AG10803 (cell line): Measurements from ENCODE around the gene SGK2.

Experiments used
- DNase-seq: peaks from one replicate; pipeline ENCODE4 v3.0.0; 2010; ENCODE audit warnings: low read depth
- H3K4me3 ChIP-seq: 2 replicates; pipeline ENCODE4 v1.5.1; 2011; ENCODE audit warnings: mild to moderate bottlenecking, low read length, control low read depth
- TF ChIP-seq, protein P1 (sequence below): conservative IDR thresholded peaks from 2 replicates; pipeline ENCODE4 v1.5.1; 2011; ENCODE audit warnings: mild to moderate bottlenecking, low read length, control low read depth, inconsistent platforms

The SGK2 gene

DNA sequence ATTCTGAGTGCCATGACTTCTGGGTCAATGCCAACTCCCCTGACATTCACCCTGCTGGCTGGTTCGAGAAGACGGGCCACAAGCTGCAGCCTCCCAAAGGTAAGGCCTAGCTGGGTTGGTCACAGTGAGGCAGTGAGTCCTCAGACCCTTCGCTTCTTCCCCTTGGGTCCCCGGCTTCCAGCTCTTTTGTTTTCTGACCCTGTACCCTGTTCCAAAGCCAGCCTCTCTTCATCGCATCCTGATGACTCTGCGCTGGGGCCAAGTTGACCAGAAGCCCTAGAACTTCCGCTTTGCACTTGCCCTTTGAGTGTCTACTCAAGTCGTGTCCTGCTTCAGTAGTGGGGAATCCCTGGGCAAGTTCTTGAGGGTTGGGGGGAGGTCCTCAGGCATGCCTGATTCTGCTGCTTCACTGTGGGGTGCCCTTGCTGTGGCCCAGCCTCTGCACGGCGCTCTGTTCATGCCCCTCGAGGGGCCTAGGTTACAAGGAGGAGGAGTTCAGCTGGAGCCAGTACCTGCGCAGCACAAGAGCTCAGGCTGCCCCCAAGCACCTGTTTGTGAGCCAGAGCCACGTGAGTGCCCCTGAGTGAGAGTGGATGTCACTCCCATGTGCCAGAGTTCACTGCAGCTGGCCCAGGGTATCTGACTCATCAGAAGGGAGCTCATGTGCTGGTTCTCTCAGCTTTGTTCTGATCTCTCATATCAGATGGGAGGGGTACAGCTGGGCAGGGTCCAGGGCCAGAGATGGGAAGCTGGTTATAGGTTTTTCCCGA is 28.3 kb upstream of the SGK2 start:
- DNase-seq: no peak
- TF ChIP-seq, protein P1, sequence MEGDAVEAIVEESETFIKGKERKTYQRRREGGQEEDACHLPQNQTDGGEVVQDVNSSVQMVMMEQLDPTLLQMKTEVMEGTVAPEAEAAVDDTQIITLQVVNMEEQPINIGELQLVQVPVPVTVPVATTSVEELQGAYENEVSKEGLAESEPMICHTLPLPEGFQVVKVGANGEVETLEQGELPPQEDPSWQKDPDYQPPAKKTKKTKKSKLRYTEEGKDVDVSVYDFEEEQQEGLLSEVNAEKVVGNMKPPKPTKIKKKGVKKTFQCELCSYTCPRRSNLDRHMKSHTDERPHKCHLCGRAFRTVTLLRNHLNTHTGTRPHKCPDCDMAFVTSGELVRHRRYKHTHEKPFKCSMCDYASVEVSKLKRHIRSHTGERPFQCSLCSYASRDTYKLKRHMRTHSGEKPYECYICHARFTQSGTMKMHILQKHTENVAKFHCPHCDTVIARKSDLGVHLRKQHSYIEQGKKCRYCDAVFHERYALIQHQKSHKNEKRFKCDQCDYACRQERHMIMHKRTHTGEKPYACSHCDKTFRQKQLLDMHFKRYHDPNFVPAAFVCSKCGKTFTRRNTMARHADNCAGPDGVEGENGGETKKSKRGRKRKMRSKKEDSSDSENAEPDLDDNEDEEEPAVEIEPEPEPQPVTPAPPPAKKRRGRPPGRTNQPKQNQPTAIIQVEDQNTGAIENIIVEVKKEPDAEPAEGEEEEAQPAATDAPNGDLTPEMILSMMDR: no peak

DNA sequence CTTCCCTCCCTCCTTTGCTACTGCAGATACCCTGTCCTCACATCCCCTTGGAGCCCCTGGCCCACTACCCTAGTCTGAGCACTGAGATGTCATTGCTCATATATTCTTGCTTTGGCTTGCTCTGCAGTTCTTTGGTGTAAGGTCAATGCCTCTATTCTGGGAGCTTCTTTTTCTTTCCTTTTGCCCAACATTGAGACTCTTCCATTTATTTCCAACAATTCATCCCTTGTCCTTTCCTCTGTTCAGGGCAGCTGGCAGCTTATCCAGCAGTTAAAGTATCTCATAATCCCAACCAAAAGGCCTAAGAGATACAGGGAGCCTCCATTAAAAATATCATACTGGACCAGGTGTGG is 27.8 kb upstream of the SGK2 start:
- TF ChIP-seq, protein P1: no peak
- no peak for DNase-seq
- H3K4me3 ChIP-seq: no peak overlapping the region

More for the DNA sequence above, 28.3 kb upstream of the SGK2 start:
- H3K4me3 ChIP-seq: no peak overlapping the region

DNA sequence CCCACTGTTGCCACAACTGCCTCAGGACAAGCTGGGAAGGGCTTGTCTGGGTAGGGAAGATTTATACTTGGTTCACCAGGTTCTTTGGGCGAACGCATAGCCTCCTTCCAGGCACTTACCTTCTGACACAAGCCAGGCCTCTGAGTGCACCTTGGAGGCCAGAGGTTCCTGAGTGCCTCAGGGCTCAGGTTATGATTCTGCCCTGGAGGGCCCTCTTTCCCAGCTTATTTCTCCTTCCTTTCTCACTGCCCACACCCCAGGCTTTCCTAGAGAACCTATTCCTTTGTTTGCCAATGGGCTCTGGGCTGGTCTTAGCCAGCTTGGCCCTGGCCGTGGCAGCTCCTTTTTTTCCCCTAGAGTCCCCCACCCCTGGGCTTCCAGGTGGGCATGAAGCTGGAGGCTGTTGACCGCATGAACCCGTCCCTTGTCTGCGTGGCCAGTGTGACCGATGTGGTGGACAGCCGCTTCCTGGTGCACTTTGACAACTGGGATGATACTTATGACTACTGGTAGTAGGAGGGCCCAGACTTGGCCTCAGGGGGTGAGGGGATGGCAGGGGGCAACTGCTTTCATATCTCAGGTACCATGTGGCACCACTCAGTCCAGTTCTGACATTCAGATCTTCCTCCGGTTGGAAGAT is 26.3 kb upstream of the SGK2 start:
- DNase-seq: no peak
- TF ChIP-seq, protein P1: no peak

DNA sequence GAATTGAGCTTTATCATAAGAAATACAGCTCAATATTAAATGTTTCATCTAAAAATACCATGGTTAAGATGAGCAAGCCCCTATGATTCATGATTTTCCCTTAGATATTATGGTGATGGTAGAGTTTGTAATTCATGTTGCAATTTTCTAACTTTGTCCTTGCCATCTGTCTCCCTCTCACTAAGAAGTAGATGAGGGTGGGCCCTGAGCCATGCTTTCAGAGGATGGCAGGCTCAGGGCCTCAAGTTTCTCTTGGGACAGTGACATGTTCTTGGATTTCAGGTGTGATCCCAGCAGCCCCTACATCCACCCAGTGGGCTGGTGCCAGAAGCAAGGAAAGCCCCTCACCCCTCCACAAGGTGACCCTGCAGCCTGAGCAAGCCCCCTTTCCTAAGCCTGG is 25.8 kb upstream of the SGK2 start:
- H3K4me3 ChIP-seq: no peak overlapping the region
- TF ChIP-seq, protein P1: no peak
- DNase-seq: peak; percentile 42

More for the DNA sequence above, 26.3 kb upstream of the SGK2 start:
- H3K4me3 ChIP-seq: no peak overlapping the region

DNA sequence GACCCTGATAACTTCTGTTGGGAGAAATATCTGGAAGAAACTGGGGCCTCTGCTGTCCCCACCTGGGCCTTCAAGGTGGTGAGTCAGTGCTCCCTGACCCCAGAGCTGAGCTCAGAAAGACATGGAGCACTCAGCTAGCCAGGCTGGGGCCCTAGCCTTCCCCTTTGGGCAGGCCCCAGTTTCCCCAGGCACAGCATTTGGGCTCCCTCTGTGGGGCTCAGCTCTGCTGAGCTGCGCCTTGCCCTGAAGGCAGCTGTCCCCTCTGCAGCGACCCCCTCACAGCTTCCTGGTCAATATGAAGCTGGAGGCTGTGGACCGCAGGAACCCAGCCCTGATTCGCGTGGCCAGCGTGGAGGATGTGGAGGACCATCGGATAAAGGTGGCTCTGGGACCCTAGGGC is 24.8 kb upstream of the SGK2 start:
- DNase-seq: no peak
- no peak overlapping the region for H3K4me3 ChIP-seq
- TF ChIP-seq, protein P1: no peak

DNA sequence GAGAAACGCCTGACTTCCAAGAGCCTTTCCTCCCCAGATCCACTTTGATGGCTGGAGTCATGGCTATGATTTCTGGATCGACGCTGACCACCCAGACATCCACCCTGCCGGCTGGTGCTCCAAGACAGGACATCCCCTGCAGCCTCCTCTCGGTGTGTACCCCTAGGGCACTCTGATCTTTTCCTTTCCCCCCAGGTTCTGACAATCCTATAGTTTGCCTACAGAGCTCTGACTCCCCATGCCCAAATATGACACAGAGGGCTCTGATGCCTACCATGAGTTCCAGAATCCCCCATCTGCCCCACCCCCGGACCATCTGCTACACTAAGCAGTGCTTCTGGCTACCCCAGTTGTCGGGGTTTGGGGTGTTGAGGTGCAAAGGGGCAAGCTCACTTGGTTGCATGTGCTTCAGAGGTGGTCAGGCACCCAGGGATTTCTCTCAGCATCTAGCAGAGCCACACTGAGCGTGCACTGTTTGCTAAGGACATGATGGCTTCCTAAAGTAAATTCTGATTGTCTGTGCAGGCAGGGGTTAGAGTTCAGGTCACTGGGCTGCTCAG is 24.0 kb upstream of the SGK2 start:
- TF ChIP-seq, protein P1: no peak
- no peak overlapping the region for H3K4me3 ChIP-seq
- no peak for DNase-seq

DNA sequence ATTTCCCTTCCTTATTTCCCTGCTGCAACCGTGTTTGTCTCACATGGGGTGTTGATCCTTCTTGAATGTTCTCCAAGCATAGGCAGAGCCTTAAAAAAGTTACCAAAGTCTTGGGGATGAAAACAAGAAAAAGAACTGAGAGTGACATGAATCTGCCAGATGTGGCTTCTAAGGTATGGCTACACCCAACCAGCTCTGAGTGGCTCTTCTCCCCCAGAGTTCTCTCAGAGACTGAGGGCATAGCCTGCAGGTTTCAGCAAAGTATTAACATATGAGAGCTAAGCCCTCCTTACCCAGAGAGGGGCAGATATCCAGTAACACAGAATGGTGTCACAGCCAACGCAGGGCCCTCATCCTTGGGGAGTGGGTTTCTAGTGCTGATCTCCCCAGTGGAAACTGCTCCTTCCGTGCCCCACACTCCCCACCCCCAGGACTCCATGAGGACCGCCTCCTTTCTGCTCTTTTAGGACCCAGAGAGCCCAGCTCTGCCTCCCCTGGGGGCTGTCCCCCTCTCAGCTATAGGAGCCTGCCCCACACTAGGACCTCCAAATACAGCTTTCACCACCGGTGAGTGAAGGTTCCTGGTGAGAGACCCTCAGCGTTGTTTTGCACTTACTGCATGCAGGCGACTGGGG is 23.3 kb upstream of the SGK2 start:
- DNase-seq: no peak
- H3K4me3 ChIP-seq: no peak overlapping the region
- TF ChIP-seq, protein P1: no peak
